ENCODE measurements around the gene TYW1B.
"Not testable (repeated sequence)": the region's sequence is repeated elsewhere in the genome, so short reads cannot be mapped to it uniquely, and the experiment has no call there.

The TYW1B gene

DNA sequence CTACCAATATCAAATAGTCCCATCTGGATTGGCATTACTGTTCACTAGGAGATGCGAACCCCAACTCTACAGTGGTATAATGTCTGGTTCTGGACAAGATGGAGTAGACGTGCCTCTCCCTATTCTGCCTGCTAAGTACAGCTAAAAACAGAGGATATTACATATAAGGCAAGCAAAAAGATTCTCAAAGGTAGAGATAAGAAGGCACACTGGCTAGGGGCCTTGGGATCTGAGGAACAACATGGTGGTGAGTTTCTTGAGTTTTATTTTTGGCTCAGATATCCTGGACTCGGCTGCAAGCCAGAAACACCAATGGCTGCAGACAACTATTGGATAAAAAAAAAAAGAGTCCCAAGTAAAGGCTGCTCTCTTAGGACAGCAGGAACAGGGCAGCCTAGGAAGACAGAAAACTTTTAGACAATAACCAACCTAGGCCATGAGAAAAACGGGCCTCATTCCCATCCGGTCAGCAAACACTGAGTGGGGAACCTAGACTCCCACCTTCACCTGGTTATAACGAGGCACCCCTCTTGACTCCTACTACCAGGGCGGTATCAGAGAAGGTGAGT lies 222.1 kb downstream of the TYW1B start:
- DNase-seq; in situ Hi-C loops (cut with HindIII; ENCODE audit: low pct_ligation_motif_present, low pct_unique_long_range_greater_than_20kb, low sequenced_read_pairs): not testable (repeated sequence)

DNA sequence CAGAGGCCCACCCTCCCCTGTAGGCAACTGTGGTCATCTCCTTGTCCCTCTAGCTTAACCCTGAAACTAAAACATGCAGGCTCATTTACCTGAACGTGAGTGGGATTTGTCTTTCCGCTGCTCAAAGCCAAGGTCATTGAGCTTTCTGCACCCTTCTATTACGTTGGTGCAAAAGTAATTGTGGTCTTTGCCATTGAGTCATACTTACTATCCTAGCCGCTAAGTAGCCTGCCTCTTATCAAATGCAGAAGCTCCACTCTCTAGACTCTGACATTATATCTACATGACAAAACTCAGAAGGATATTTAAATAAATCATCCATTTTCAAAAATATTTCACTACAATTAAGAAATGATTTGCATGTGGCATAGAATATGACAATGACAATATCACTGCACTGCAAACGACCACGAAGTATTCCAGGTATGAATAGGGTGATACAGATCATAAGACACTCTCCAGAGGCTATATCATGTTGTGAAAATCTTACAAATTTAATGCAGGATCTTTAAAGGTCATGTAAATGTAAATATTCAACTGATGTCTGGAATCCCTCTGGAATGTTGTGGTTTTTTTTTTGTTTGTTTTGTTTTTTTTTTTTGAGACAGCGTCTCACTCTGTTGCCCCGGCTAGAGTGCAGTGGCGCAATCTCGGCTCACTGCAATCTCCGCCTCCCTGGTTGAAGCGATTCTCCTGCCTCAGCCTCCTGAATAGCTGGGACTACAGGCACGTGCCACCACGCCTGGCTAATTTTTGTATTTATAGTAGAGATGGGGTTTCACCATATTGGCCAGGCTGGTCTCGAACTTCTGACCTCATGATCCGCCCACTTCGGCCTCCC lies 223.0 kb downstream of the TYW1B start:
- in situ Hi-C loops (cut with HindIII; ENCODE audit: low pct_ligation_motif_present, low pct_unique_long_range_greater_than_20kb, low sequenced_read_pairs); DNase-seq: not testable (repeated sequence)

DNA sequence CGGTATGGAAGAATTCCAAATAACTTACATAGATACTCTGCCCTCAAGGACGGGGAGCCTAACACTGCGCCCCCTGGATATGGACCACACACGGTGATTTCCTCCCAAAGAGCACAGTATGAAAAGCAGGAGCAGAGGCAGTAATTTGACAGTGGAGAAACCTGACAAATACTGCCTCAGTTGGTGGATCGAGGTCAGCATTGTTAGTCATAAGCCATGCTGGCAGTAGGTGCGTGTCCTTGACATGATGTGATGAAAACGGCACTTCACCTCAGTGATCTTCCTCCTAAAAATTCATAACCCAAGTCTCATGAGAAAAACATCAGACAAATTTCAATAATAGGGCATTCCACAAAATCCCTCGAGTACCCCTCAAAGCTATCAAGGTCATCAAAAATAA lies 224.5 kb downstream of the TYW1B start:
- DNase-seq; in situ Hi-C loops (cut with HindIII; ENCODE audit: low pct_ligation_motif_present, low pct_unique_long_range_greater_than_20kb, low sequenced_read_pairs): not testable (repeated sequence)

DNA sequence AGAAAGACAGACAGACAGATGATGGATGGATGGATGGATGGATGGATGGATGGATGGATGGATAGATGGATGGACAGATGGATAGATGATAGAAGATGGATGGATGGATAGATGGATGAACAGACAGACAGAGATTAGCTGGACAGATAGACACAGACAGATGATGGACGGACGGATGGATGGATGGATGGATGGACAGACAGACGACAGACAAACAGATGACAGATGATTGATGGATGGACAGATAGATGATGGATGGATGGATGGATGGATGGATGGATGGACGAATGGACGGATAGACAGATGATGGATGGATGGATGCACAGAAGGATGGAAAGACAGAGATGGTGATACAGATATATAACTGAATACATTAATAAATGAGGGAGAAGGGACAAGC lies 224.9 kb downstream of the TYW1B start:
- in situ Hi-C loops (cut with HindIII; ENCODE audit: low pct_ligation_motif_present, low pct_unique_long_range_greater_than_20kb, low sequenced_read_pairs): no loop called here
- DNase-seq: no peak

DNA sequence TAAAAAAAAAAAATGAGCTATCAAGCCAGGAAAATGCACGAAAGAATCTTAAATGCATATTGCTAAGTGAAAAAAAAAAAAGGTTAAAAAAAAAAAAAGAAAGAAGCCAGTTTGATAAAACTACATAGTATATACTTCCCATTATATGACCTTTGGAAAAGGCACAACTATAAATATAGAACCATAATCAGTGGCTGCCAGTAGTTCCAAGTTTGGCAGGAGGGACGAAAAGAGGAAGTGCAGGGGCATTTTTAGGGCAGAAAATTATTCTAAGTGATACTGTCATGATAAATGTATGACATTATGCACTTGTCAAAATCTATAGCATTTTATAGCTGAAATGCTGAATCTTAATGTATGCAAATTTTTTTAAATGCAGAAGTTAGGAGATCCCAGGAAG lies 226.3 kb downstream of the TYW1B start:
- DNase-seq; in situ Hi-C loops (cut with HindIII; ENCODE audit: low pct_ligation_motif_present, low pct_unique_long_range_greater_than_20kb, low sequenced_read_pairs): not testable (repeated sequence)

DNA sequence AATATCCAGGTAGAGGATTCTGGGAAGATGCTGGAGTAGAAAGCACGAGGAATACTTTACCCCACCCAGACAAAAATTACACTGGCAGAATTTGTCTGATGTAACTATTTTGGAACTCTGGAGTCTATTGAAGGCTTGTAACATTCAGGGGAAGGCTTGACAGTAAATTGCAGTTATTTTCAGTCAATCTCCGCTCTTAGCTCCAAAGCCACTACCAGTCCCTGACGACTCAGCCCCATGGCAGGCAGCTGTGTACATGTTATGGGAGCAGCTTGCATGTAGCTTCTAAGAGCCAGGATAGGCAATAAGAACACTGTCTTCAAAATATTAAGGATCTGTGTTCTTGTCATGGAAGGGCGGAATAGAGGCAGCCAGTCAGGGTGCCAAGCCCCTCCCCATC lies 238.0 kb downstream of the TYW1B start:
- in situ Hi-C loops (cut with HindIII; ENCODE audit: low pct_ligation_motif_present, low pct_unique_long_range_greater_than_20kb, low sequenced_read_pairs); DNase-seq: not testable (repeated sequence)

DNA sequence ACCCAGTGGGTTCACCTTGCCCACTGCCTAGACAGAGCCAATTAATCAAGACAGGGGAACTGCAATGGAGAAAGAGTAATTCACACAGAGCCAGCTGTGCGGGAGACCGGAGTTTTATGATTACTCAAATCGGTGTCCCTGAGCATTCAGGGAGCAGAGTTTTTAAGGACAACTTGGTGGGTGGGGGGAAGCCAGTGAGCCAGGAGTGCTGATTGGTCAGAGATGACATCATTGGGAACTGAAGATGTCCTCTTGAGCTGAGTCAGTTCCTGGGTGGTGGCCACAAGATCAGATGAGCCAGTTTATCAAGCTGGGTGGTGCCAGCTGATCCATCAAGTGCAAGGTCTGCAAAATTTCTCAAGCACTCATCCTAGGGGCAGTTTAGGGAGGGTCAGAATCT lies 240.7 kb downstream of the TYW1B start:
- DNase-seq; in situ Hi-C loops (cut with HindIII; ENCODE audit: low pct_ligation_motif_present, low pct_unique_long_range_greater_than_20kb, low sequenced_read_pairs): not testable (repeated sequence)

DNA sequence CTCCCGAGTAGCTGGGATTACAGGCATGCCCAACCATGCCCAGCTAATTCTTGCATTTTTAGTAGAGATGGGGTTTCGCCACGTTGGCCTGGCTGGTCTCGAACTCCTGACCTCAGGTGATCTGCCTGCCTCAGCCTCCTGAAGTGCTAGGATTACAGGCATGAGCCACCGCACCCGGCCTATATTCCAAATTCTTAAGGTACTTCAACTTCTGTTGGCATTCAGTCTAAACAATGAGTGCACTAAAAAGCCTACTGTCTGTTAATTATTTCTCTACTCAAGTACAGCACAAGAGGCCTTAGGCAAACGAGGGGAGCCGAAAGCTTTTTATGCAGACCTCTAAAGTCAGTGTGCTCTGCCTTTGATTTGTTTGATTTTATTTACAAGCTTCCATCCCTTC lies 243.4 kb downstream of the TYW1B start:
- in situ Hi-C loops (cut with HindIII; ENCODE audit: low pct_ligation_motif_present, low pct_unique_long_range_greater_than_20kb, low sequenced_read_pairs); DNase-seq: not testable (repeated sequence)

DNA sequence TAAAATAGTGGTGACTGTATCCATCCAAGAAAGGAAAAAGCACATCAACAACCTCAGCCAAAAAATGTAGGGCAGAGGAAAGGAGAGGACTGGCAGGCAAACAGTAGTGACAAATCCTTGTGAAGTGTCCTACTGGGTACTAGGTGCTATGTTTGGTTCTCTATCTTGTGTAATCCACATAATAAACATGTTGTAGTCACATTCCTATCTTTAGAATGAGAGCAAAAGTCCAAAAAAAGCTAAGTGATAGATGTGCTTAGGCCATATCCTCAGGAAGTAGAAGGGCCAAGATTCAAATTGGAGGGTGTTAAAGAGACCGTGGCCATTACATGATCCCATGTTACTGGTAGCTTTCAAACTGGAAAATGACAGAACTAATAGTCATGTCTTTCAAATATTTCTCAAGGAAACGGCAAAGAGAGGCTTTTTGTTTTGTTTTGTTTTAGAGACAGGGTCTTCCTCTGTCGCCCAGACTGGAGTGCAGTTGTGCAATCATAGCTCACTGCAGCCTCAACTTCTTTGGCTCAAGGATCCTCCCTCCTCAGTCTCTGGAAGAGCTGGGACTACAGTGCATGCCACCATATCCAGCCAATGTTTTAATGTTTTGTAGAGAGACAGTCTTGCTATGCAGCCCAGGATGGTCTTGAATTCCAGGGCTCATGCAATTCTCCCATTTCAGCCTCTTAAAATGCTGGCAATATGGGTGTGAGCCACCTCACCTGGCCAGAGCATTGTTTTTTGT lies 244.2 kb downstream of the TYW1B start:
- in situ Hi-C loops (cut with HindIII; ENCODE audit: low pct_ligation_motif_present, low pct_unique_long_range_greater_than_20kb, low sequenced_read_pairs); DNase-seq: not testable (repeated sequence)

DNA sequence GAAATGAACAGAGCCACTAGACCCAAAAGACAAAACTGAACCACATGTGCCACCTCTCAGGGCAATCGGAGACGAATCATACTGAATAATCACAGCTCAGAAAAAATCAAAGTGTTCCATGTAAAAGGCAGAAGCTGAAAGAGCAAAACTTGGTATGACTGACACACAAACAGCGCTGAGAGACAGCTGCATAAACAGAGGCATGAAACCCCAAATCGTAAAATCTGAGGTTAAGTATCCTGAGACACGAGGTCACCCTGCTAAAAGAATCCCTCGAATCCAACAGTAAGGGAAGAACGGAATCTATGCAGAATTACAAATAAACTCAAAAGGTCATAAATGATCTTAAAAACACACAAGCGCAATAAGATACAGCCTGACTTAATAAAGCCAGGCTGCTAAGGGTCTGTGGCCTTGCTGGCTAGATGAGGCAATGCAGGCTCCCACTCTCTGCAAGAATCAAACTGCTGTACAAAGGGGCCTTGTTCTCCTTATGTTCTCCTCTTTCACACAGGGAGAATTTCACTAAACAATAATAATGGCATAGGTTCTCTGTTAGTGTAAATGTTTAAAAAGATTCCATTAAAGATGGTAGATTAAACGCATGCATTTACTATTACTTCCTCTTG lies 247.7 kb downstream of the TYW1B start:
- DNase-seq; in situ Hi-C loops (cut with HindIII; ENCODE audit: low pct_ligation_motif_present, low pct_unique_long_range_greater_than_20kb, low sequenced_read_pairs): not testable (repeated sequence)

DNA sequence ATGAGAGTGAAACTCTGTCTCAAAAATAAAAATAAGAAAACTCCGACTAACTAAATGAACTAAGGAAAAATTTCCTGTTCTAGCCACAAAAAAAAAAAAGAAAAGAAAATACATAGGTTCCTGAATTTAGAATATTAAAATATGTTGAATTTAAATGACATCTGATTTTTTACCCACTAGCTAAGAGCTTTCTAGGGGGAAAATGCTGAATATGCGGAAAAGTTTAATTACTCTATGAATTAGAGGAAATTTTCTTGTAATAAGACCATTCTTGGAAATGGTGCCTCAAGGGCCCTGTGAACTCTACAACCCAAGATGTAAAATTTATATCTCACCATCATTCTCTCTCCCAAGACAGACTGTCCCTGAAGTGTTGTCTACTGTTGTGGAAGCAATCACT lies 250.9 kb downstream of the TYW1B start:
- no peak for DNase-seq
- in situ Hi-C loops (cut with HindIII; ENCODE audit: low pct_ligation_motif_present, low pct_unique_long_range_greater_than_20kb, low sequenced_read_pairs): no loop called here

DNA sequence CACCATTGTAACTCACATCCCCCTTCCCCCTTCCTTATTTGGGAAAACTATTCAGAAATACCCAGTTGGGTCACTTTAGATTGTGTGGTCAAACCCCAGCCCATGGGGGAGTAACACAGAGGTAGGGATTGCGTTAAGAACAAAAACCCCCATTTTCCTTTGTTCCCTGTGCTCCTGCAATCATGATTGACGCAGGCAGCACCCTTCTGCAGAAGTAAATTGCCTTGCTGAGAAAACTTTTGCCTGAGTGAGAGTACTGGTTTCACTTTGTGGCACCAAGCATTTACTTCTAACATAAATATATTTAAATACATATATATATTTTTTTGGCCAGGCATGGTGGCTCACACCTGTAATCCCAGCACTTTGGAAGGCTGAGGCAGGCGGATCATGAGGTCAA lies 266.0 kb downstream of the TYW1B start:
- DNase-seq; in situ Hi-C loops (cut with HindIII; ENCODE audit: low pct_ligation_motif_present, low pct_unique_long_range_greater_than_20kb, low sequenced_read_pairs): not testable (repeated sequence)

DNA sequence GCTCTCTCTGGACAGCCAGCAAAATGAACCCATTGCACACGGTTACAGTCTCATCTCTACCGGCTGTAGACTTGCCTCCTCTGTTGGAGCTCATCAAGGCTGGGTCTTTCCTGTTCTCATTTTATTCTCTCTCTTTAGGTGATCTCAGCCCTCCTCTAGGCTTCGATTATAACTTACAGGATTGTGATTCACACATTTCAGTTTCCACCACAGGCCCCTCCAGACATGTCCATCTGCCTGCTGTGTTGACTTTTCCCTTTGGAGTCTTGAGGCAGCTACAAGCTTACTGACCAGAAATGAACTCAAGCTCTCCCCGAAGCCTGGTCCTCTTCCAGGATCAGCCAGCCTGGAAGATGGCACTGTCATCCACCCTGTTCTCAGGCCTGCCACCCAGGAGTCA lies 268.5 kb downstream of the TYW1B start:
- DNase-seq: not testable (repeated sequence)

DNA sequence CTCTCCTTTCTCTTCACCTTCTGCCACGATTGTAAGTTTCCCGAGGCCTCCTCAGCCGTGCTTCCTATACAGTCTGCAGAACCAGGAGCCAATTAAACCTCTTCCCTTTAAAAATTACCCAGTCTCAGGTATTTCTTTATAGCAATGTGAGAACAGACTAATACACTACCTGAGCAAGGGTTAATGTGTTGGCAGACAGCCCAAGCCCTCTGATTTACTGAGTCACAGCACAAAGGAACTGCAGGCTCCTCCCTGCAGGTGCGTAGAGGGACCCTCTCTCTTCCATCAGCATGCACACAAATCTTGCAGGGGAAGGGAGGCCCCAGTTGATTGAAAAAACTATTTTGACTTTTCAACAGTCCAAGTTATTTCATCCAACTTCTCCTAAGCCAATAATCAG lies 271.3 kb downstream of the TYW1B start:
- DNase-seq; in situ Hi-C loops (cut with HindIII; ENCODE audit: low pct_ligation_motif_present, low pct_unique_long_range_greater_than_20kb, low sequenced_read_pairs): not testable (repeated sequence)

More for the DNA sequence above, 268.5 kb downstream of the TYW1B start:
- in situ Hi-C loops (cut with HindIII; ENCODE audit: low pct_ligation_motif_present, low pct_unique_long_range_greater_than_20kb, low sequenced_read_pairs): not testable (repeated sequence)

DNA sequence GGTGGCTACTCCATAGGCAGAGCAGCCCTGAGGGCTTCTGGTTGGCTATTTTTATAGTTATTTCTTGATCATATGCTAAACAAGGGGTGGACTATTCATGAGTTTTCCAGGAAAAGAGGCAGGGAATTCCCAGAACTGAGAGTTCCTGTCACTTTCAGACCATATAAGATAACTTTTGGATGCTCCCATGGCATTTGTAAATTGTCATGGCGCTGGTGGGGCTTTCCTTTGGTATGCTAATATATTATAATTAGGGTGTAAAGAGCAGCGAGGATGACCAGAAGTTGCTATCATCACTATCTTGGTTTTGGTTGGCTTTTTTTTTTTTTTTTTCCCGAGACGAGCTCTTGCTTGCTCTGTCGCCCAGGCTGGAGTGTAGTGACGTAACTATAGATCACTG lies 272.8 kb downstream of the TYW1B start:
- in situ Hi-C loops (cut with HindIII; ENCODE audit: low pct_ligation_motif_present, low pct_unique_long_range_greater_than_20kb, low sequenced_read_pairs); DNase-seq: not testable (repeated sequence)

DNA sequence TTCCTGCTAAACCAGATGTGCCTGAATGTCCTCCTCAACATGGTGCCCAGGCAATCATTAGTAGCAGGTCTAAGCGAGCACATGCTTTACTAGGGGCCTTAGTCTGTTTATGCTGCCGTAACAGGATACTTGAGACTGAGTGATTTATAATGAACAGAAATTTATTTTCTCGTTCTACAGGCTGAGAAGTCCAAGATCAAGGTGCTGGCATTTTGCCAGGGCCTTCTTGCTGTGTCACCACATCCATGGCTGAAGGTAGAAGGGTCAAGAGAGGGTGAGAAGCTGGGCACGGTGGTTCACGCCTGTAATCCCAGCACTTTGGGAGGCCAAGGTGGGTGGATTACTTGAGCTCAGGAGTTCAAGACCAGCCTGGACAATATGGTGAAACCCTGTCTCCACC lies 273.6 kb downstream of the TYW1B start:
- DNase-seq; in situ Hi-C loops (cut with HindIII; ENCODE audit: low pct_ligation_motif_present, low pct_unique_long_range_greater_than_20kb, low sequenced_read_pairs): not testable (repeated sequence)

DNA sequence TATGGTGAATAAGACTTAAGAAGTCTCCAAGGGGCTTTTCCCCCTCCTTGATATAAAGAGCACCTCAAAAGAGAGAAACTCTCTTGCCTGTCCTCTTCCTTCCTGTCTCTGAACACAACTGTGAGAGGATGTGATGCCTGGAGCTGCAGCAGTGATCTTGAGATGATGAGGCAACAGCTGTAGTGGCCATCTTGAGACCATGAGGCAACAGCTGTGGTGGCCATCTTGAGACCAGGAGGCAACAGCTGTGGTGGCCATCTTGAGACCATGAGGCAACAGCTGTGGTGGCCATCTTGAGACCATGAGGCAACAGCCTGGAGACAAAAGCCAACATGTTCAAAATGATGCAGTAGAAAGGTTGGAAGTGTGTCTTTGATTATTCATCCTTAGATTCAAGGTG lies 277.5 kb downstream of the TYW1B start:
- DNase-seq; in situ Hi-C loops (cut with HindIII; ENCODE audit: low pct_ligation_motif_present, low pct_unique_long_range_greater_than_20kb, low sequenced_read_pairs): not testable (repeated sequence)

DNA sequence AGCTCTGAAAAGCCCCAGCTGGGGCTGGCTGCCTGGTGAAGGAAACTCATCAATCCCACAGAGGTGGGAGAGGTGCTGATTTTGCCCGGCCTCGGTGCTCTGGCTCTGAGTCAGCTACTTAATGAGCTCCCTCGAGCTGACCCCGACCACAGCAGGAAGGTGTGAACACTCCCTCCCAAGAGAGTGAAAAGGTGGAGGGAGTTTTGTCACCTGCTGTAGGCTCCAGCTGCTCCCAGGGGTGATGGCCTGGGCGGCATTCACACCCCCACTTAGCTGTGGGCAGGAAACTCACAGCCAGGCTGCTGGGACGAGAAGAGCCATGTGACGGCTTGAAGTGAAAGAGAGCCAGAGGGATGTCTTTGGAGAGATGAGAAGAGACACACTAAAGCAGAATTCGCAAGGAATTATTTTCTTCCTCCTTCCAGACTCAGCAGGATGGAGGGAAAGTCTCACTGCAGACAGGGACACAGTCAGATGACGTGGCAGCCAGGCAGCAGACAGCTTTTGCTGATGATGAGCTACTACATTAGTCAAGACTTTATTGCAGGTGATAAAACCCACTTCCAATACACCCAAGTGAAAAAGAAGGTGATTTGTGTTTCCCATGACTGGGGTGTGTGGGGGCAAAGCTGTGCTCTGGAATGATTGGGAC lies 281.3 kb downstream of the TYW1B start:
- in situ Hi-C loops (cut with HindIII; ENCODE audit: low pct_ligation_motif_present, low pct_unique_long_range_greater_than_20kb, low sequenced_read_pairs); DNase-seq: not testable (repeated sequence)
